Neural progenitor cell (in vitro differentiated cells): ENCODE measurements around the gene MRPL50.

Source experiments
- EZH2 ChIP-seq: fragments of 200-600 bp; sonication (generic); IDR thresholded peaks from 2 replicates; pipeline ENCODE4 v1.6.1; 2017; ENCODE audit warnings: antibody characterized with exemption, mild to moderate bottlenecking, moderate library complexity
- TF ChIP-seq, protein P1 (sequence below): fragments of 200-600 bp; sonication (generic); IDR thresholded peaks from 2 replicates; pipeline ENCODE4 v1.5.1; 2017; ENCODE audit warnings: antibody characterized with exemption, mild to moderate bottlenecking

DNA sequence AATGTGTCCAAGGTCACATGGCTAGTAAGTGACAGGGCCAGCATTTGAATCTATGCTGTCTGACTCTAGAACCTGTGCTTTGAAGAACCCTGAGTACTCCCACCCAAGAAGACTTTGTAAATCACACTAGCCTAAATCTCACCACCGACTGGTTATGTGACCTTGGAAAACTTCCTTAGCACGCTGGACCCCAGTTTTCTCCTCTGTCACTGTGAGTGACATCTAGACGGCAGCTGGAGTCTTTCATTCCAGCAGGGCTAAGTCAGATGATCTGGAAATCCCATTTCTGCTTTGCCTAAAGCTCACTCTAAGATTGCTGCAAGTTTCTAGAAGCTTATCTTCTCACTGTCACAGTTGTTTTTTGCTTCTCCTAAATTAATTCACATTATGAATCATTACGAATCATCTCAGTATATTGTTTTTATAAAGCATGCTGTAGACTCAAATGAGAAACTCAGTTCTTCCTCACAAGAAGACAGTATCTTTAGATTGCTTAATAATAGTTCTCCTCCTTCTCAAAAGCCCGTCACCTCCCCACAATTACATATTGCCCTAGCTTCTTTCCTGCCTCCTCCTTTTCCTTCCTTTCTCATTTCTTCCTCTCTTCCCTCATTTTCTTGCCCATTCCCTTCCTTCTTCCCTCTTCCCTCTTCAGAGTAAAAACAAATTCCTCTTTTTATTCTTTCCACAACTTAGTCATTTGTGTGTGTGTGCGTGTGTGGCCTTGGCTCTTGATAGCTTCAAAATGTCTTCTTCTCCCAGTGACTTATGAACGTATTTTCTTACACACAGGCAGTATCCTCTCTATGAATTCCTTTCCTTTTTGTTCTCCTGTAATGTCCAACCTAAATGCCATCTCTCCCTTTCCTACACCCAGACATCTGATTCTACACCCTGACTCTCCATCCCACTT, 20.4 kb upstream of the MRPL50 start:
- no peak for TF ChIP-seq EZH2
- TF ChIP-seq, protein P1, sequence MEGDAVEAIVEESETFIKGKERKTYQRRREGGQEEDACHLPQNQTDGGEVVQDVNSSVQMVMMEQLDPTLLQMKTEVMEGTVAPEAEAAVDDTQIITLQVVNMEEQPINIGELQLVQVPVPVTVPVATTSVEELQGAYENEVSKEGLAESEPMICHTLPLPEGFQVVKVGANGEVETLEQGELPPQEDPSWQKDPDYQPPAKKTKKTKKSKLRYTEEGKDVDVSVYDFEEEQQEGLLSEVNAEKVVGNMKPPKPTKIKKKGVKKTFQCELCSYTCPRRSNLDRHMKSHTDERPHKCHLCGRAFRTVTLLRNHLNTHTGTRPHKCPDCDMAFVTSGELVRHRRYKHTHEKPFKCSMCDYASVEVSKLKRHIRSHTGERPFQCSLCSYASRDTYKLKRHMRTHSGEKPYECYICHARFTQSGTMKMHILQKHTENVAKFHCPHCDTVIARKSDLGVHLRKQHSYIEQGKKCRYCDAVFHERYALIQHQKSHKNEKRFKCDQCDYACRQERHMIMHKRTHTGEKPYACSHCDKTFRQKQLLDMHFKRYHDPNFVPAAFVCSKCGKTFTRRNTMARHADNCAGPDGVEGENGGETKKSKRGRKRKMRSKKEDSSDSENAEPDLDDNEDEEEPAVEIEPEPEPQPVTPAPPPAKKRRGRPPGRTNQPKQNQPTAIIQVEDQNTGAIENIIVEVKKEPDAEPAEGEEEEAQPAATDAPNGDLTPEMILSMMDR = no peak
